VCaP (cell line): ENCODE data around the gene BANF2.
A peak's percentile ranks its signal among the peaks of the same experiment; 100 is the strongest.

Experiments
- H3K27ac ChIP-seq: fragments of 450-650 bp; 2 replicates; pipeline ENCODE4 v1.5.1; 2017
- TF ChIP-seq, protein P1 (sequence below): fragments of 450-650 bp; conservative IDR thresholded peaks from 2 replicates; pipeline ENCODE4 v1.5.1; 2017; ENCODE audit warnings: mild to moderate bottlenecking, moderate library complexity

BANF2 gene

DNA sequence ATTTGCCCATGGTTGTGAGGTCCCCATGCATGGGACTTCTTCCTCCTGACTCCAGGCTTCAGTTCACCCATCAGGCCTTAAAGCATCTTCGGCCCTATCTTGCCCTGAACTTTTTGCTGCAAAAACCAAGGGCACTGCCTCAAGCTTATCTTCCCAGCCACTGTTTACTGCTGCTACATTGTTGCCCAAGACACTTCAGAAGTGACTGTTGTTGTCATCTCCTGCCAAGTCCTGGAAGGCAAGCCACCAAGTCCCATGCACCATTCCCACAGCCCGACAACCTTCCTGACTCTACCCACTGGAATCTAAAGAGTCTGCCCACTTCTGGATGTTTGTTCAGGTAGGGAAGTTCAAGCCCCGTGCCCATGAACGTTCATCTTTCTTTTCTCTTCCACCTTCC, 12.4 kb downstream of the BANF2 start:
- TF ChIP-seq, protein P1, sequence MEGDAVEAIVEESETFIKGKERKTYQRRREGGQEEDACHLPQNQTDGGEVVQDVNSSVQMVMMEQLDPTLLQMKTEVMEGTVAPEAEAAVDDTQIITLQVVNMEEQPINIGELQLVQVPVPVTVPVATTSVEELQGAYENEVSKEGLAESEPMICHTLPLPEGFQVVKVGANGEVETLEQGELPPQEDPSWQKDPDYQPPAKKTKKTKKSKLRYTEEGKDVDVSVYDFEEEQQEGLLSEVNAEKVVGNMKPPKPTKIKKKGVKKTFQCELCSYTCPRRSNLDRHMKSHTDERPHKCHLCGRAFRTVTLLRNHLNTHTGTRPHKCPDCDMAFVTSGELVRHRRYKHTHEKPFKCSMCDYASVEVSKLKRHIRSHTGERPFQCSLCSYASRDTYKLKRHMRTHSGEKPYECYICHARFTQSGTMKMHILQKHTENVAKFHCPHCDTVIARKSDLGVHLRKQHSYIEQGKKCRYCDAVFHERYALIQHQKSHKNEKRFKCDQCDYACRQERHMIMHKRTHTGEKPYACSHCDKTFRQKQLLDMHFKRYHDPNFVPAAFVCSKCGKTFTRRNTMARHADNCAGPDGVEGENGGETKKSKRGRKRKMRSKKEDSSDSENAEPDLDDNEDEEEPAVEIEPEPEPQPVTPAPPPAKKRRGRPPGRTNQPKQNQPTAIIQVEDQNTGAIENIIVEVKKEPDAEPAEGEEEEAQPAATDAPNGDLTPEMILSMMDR = no peak
- H3K27ac ChIP-seq = no peak overlapping the region

DNA sequence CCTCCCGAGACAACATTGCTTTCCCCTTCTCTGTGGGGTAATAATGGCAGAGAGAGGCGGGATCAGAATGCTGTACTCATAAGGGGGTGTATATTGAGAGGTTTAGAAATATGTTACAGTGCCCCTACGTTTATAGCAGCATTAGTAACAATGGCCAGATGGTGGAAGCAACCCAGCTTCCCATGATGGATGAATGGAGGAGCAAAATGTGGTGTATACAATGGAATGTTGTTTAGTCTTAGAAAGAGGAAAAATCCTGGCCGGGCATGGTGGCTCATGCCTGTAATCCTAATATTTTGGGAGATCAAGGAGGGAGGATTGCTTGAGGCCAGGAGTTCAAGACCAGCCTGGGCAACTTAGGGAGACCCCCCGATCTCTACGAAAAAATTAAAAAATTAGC, 12.9 kb downstream of the BANF2 start:
- TF ChIP-seq, protein P1 = no peak
- H3K27ac ChIP-seq = no peak overlapping the region

DNA sequence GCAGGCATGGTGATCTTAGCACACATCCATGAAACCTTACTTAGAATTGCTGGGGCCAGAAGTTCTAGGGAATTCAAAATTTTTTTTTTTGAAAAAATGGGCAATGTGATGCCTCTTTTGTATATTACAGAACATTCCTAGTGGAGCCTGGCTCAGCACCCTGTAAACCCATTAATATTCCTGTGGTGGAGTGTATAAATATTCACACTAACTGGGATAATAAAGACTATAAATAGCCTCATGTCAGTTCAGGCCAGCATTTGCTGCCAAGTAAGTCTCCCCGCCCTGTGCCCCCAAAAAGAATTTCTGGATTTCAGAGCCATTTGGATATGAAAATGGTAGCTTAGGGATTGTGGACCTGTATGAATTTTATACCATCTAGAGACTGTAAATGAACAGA, 14.8 kb downstream of the BANF2 start:
- TF ChIP-seq, protein P1 = no peak
- no peak overlapping the region for H3K27ac ChIP-seq

DNA sequence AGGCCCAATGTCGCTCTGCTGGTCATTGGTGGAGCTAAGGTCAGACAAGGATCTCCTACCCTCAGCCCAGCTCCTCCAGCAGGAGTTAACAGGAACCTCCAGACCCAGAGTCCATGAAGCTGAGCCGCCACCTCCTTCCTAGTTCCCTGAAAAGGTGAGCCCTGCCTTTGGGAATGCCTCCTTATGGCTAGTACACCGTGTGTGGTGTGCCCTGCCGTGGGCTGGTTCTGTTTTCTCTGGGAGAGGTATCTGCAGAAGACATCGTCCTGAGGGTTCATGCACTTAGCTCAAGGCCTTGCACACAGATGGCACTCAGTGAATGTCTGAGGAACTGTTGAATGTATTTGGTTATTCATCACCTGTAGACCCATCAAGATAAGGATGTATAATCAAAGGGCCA, 15.3 kb downstream of the BANF2 start:
- TF ChIP-seq, protein P1 = no peak
- no peak overlapping the region for H3K27ac ChIP-seq

- H3K27ac ChIP-seq = no peak overlapping the region
- TF ChIP-seq, protein P1 = no peak
Measured at GRCh38 chr20:17716331-17716730, 16.6 kb downstream of the BANF2 start.

DNA sequence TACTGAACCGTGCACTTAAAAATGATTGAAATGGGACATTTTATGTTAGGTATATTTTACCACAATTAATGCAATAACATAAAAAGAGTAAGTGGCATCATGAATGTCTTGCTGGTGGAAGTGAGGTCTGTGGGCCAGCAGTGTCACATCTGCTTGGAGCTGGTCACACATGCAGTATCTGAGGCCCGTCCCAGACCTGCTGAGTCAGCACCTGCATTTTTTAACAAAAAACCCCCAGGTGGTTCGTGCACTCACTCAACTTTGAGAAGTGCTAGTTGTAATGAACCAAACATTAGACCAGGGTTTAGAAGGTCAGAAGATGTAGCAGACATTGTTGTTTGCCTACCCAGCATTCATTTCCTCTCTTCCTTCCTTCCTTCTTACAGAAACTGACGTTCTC, 21.0 kb downstream of the BANF2 start:
- TF ChIP-seq, protein P1 = no peak
- H3K27ac ChIP-seq = no peak overlapping the region

- H3K27ac ChIP-seq = no peak overlapping the region
- TF ChIP-seq, protein P1 = peak; percentile 18; the same call in 1 of the 2 replicates
Measured at GRCh38 chr20:17721802-17722486, 22.2 kb downstream of the BANF2 start.
